GM12891 (cell line): ENCODE measurements around the gene DDX39B.

Source experiments
- PAX5 ChIP-seq: IDR thresholded peaks from 2 replicates; pipeline ENCODE4 v1.6.1; 2011; ENCODE audit warnings: low read length, moderate library complexity, mild to moderate bottlenecking; ENCODE audit not compliant: insufficient read depth, severe bottlenecking
- POLR2A ChIP-seq: IDR thresholded peaks from 2 replicates; pipeline ENCODE4 v1.6.1; 2011; ENCODE audit warnings: low read depth, low read length, control low read depth
- POLR2AphosphoS5 ChIP-seq: IDR thresholded peaks from 2 replicates; pipeline ENCODE4 v1.6.1; 2011; ENCODE audit warnings: low read depth, low read length, control low read depth
- POU2F2 ChIP-seq: IDR thresholded peaks from 2 replicates; pipeline ENCODE4 v1.6.1; 2011; ENCODE audit warnings: low read depth, mild to moderate bottlenecking, control low read depth, low read length, moderate library complexity
- SPI1 ChIP-seq: IDR thresholded peaks from 2 replicates; pipeline ENCODE4 v1.6.1; 2011; ENCODE audit warnings: low read depth, low read length, control low read depth
- TAF1 ChIP-seq: IDR thresholded peaks from 2 replicates; pipeline ENCODE4 v1.6.1; 2011; ENCODE audit warnings: low read depth, low read length, control low read depth

- TF ChIP-seq POLR2A, result no peak
- TF ChIP-seq POLR2AphosphoS5, result no peak
- TF ChIP-seq SPI1, result no peak
- no peak for TF ChIP-seq TAF1
- no peak for TF ChIP-seq POU2F2
- TF ChIP-seq PAX5, result no peak
Observed at GRCh38 chr6:31510007-31510406, 31.8 kb downstream of the DDX39B start.
